CD4-positive, alpha-beta T cell treated with Interferon alpha-2 for 1 hour (primary cell): Measurements from ENCODE around the gene EFTUD2.

ENCODE experiments used
- DNase-seq, 2 donors: peaks; one replicate each; pipeline ENCODE4 v3.0.0-alpha.2; 2020 to 2022

The EFTUD2 gene

GRCh38 chr17:44925731-44926697, 26.8 kb upstream of the EFTUD2 start:
- no peak for DNase-seq

DNA sequence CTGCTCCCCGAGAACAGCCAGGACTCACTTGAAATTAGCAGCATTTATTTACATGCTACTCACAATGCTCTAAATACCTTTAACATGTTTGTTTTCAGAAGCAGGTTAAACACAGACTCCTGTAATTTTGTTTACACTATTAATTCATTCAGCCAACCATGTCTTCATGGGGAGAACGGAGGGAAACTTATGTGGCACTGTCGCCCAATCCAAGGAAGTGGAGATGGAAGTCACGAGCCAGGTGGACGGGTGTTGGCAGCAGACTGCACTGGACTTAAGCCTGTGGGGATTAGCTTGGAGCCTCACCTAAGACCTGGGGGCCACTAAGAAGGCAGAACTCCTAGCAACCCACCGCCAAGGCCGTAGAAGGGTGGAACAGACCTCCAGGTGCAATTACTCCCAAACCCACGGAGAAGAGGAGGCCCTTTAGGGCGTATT, 24.9 kb upstream of the EFTUD2 start:
- DNase-seq, result no peak

DNA sequence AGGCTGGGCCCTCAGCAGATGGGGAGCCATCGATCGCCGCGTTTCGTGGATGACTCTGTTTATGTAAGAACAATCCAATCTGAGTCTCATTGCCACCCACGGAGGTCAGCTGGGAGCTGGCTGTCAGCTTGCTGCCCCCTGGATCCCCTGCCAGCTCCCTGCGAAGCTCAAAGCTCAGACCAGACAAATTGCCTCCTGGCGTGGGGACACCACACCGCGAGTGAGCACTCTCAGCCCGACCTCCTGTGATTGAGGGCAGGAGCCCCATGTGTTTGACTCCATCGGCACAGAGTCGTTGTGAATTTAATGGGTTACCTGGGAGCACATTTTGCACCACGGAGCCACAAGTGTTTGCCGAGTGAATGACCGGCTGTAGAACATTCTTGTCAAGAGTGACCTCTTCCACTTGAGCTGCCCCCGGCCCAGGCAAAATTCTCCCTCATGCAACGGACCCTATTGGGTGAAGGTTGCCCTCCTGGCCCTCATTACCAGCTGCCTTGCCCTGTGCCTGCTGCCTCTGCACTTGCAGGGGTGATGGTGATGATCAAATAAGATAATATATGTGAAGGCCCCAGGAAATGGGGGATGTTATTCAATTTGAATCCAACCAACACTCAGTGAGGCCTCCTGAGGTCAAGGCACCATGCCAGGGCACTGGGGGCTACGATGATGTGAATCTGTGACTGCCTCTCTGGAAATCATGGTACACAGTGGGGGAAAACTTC, 23.7 kb upstream of the EFTUD2 start:
- DNase-seq, result no peak

DNA sequence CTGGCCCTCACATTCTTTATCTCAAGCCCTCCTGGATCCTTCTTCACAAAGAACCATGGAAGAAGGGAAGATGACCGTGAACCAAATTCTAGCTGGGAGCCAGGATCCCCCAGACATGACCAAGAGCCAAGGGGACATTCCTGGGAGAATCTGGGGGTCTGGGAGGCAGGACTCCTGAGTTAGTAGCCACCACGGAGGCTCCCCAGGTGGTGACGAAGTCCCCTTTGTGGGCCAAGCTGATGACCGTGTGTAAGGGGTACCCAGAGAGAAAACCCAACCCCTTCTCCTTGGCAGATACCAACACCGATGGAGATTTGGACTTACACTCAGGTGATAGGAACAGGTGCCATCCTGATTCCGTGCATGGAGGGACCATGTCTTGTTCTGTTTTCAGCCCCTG, 22.9 kb upstream of the EFTUD2 start:
- no peak for DNase-seq

GRCh38 chr17:44921122-44921882, 22.1 kb upstream of the EFTUD2 start:
- no peak for DNase-seq

GRCh38 chr17:44920565-44920940, 21.3 kb upstream of the EFTUD2 start:
- DNase-seq, result no peak

DNA sequence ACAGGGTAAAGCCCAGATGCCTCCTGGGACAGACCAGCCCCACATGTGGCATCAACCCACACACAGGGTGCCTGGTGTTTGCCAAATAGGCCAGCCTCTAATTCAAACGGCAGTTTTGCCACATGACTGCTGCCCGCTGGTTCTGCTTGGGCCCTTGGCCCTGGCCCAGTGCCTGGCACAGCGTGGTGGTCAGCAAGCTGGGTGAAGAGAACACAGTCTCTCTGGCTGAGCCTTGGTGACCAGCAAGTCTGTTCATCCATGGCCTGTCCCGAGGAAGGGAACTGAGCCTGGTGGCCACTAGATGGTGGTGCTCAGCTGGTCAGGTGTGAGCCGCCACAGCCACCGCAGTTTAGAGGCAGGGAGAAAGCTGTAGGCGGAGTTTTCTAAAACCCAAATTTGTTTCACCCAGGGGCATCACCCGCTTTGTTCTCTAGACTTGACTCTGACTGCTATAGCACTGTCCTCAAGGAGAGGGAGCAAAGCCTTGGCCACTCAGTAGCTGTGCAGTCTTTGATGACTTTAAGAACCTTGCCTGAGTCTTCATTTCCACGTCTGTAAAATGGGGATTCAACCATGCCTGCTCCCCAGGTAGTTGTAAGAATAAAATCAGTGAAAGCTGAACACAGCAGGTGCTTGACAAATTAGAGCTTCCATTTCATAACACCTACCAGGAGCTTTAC, 20.8 kb upstream of the EFTUD2 start:
- DNase-seq, result peak; percentile 59 to 66

DNA sequence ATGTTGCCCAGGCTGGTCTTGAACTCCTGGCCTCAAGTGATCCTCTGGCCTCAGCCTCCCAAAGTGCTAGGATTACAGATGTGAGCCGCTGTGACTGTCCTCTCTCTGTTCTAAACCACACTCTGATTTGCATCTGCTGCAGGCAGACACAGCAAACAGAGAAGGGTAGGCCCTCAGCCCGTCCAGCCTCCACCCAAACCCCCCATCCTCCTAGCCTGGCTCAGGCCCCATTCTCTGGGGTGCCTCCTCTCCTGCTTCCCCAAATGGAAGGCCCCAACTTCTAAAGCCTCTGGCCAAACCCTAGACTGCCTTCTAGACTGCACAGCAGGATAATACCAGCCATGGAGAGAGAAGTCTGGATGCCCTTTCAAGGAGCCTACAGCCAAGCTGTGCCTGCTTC, 20.2 kb upstream of the EFTUD2 start:
- DNase-seq, result no peak

DNA sequence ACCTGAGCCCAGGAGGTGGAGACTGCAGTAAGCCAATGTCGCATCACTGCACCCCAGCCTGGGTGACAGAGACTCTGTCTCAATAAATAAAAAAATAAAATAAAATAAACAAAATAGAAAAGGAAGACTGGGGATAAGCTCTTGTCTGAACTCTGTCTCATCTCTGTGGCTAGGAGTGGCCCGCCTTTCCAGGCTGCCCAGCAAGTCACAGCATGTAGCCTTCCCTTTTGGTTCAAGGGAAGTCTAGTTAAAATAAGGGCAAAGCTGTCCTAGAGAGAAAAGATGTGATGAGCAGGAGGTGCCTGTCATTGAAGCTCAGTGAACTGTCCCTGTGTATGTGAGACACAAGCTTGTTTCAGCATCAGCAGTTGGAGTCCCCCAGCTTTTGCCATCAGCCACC, 18.8 kb upstream of the EFTUD2 start:
- DNase-seq, result no peak

- DNase-seq, result no peak
These were observed 18.2 kb upstream of the EFTUD2 start for GRCh38 chr17:44917456-44917855.

GRCh38 chr17:44916781-44917241, 17.6 kb upstream of the EFTUD2 start:
- no peak for DNase-seq

DNA sequence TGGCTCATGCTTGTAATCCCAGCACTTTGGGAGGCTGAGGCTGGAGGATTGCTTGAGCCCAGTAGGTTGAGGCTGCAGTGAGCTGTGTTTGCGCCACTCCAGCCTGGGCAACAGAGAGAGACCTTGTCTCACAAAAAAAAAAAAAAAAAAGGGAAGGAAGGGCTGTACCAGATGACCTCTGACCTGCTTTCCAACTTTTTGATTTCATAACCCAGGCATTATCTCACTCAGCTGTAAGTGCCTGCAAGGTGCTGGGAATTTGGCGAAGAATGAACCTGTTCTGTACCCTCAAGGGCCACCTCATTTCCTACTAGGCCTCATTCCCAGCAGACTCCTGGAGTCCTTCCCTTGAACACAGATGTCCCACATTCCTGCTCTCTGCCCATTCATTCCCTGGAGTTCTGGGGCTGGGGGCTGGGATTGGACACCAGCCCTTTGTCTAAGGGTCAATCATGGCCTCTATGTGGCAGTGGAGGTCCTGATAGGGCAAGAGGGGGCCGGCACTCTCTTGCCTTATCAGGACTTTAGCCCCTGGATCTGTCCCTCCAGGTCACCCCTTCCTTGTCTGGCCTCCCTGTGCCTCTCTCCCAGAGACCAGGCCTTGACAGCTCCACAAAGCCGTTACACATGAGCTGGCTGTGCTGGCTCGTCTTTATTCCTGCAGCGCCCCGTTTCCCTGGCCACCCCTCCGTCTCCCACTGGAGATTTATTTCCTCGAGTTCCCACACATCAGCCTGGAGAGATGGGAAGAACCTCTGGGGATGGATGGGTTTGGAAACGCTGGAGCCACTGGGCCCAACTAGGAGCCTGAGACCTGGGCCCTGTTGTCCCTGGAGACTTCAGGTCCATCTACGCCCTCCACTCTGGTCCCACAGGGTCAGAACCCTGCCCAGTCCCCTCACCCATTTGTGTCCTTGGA, 16.9 kb upstream of the EFTUD2 start:
- no peak for DNase-seq

DNA sequence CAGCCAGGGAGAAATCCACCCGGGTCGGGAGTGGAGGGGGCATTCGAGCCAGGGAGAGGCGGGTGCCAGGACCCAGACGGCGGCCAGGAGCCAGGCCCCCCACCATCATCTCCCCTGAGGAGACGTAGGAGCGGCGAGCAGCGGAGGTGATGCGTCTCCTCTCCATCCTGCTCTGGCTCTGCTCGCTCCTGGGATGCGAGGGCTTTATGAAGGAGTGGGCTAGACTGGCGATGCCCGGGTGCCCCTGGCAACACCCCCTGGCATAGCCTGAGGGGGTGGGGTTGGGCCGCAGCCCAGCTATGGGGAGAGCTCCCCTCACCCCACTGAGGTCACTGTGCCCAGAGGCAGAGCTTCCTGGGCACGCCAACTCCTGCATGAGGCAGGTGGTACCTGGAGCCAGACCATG, 16.1 kb upstream of the EFTUD2 start, which contains the start of gene GFAP:
GFAP (minus strand) TSS at position 180 of the 406 bp plus-strand sequence; CDS start at position 166, 14 bp downstream.
- DNase-seq, result no peak

DNA sequence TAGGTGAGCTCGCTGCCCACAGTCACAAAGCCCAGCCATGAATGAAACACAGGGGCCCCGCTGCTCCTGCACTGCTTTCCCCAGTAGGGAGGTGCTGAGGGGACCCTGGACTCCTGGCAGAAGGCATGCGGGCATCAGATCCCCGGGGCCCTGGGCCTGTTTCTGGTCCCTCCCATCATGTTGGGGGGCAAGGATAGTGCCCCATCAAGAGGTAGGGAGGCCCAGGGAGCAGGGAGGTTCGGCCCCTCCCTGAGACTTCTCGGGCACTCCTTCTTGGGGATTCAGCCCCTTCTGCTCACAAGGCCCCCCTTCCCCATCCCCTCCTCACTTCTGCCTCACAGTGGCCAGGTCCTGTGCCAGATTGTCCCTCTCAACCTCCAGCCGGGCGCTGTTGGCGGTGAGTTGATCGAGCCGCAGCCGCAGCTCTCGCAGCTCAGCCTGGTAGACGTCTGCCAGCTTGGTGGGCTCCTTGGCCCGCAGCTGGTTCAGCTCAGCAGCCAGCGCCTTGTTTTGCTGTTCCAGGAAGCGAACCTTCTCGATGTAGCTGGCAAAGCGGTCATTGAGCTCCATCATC, 15.5 kb upstream of the EFTUD2 start:
- DNase-seq, result no peak

DNA sequence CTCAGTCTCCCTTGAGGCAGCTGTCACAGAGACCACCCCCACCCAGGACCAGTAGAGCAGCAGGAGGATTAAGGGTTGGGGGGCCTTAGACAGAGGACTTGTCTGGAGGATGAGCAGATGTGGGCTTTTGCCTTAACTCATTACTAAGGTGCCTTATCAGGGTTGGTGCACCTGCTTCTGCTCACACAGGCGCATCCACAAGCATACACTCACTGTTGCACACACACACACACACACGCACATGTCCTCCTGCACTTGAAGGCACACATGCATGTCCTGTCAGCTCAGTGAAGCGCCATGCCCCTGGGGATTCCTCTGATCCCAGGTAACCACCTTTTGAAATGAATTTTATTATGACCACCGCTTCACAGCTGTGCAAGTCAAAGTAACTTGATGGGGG, 14.9 kb upstream of the EFTUD2 start:
- no peak for DNase-seq

GRCh38 chr17:44913676-44914075, 14.4 kb upstream of the EFTUD2 start:
- no peak for DNase-seq

DNA sequence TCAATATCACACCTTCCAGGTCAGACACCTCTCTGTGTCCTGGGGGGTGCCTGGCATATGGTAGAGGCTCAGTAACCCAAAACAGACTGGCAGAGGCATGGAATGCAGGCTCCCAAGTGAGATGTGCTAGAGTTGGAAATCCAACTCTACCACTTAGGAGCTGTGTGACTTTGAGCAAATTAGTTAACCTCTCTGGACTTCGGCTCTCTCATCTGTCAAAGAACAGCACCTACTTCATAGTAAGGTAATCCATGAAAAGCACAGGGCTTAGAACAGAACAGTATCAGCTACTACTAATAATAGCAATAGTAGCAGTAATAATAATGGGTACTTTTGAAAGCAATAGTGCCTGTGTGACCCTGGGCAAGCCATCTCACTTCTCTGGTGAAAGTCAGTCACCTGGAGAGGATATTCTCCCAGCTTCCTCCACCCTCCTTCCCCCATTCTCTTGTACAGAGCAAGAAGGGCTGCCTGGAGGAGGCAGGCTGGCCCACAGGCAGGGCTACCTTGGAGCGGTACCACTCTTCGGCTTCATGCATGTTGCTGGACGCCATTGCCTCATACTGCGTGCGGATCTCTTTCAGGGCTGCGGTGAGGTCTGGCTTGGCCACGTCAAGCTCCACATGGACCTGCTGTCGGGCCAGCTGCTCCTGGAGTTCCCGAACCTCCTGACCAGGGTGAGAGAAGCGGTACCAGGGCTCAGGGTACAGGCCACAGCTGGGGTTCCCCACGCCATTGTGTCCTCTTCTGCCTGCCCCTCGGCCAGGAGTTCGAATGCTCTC, 13.7 kb upstream of the EFTUD2 start:
- no peak for DNase-seq

GRCh38 chr17:44911133-44912001, 12.1 kb upstream of the EFTUD2 start:
- peak; percentile 47 to 64 for DNase-seq
